HG02610 (cell line): Measurements from ENCODE around the gene RPL36.
"Not testable (repeated sequence)": the region's sequence is repeated elsewhere in the genome, so short reads cannot be mapped to it uniquely, and the experiment has no call there.

Experiments
- ATAC-seq: cut with Tn5 transposase; IDR thresholded peaks from one replicate; pipeline ENCODE4 v1.9.1; 2021; ENCODE audit warnings: mild to moderate bottlenecking, moderate library complexity; ENCODE audit not compliant: unreplicated experiment

RPL36 gene

GRCh38 chr19:5703819-5704818 lies 14.0 kb downstream of the RPL36 start:
- no peak for ATAC-seq

DNA sequence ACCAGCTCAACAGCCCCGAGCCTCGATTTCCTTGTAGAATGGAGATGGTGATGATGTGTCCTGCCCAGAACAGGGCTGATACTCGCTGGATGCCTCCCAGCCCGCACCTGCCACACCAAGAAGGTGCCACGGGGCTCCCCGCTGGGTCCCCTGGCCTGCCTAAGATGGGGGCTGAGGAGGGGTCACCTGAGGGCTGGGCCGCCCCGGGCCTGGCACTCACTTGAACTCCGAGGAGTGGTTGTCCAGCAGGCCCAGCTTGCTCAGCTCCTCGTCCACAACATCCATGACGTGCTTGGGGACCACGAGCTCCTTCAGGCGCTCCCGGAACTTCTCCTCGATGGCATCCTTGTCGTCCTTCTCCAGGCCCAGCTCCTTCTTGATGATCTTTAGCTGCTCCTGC lies 15.5 kb downstream of the RPL36 start:
- no peak for ATAC-seq

GRCh38 chr19:5706876-5707573 lies 16.9 kb downstream of the RPL36 start:
- no peak for ATAC-seq

DNA sequence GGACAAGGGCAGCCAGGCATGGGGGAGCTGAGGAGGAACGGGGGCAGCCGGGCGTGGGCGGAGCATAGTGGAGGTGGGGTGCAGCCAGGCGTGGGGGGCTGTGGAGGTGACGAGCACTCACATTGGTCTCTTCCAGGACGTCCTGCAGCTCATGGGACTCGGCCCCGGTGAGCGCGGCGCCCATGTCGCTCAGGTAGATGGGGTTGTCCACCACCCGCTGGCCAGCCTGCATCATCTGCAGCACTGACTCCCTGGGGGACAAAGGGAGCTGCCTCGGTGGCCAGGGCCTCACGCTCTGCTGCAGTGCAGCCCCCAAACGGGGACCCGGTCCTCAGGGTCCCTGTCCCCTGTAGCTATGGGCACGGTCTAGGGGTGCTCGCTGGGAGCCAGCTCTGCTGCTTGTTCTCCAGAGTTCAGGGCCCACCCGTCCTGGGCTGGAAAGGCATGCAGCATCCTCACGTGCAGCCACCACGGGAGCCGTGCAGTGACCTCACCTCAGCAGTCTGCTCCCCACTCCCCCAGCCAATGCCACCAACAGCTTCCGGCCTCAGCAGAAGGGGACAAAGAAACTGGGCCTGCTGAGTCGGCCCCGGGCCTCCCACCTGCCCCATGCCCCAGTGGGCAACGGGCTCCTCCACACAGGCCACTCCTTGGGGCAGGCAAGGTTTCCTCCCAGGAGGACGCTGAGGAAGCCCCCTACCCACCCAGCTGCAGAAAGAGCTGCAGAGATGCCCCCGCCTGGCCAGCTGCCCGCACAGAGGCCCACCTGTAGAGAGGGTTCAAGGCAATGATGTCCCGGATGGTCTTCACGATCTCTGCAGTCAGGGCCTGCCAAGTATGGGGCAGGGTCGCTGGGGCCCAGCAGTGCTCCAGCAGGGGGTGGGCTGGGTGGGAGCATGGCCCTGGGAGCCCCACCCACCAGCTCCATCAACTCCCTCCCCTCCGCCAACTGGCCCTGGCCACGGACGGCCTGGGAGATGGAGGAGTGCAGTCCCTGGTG lies 17.8 kb downstream of the RPL36 start:
- ATAC-seq: no peak

GRCh38 chr19:5711025-5711424 lies 20.9 kb downstream of the RPL36 start:
- ATAC-seq: no peak

- ATAC-seq: no peak
Observed at GRCh38 chr19:5711713-5712161, 21.6 kb downstream of the RPL36 start.

GRCh38 chr19:5713228-5713627 lies 23.1 kb downstream of the RPL36 start:
- ATAC-seq: no peak

DNA sequence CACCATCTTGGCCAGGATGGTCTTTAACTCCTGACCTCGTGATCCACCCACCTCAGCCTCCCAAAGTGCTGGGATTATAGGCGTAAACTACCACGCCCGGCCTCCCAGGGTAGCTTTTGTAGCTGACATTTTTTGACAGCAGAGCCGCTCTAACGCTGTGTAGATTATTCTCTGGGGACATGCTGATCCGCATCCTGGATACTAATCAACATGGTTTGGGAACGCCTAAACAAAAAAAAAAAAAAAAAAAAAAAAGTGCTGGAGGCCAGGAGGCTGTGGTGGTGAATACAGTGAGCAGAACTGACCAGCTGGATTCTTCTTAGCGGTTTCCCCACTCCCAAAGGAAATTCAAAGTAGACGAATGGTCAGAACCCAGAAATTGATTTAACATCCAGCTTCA lies 24.7 kb downstream of the RPL36 start:
- no peak for ATAC-seq

GRCh38 chr19:5717215-5717935 lies 27.3 kb downstream of the RPL36 start:
- ATAC-seq: no peak

DNA sequence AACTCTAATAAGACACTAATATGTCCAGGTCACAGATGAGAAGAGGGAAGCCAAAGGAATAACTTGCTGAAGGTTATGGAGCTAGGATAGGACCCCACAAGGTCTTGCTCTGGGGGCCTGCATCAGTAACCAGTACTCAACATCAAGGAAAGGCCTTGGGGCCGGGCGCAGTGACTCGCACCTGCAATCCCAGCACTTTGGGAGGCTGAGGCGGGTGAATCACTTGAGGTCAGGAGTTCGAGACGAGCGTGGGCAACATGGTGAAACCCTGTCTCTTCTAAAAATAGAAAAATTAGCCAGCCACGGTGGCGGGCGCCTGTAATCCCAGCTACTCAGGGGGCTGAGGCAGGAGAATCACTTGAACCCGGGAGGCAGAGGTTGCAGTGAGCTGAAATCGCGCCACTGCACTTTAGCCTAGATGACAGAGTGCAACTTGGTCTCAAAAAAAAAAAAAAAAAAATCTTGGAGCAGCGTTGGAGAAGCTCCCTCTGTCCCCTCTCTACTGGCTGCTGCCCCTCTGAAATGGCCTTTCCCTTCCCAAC lies 28.0 kb downstream of the RPL36 start:
- ATAC-seq: no peak

GRCh38 chr19:5718579-5719273 lies 28.6 kb downstream of the RPL36 start:
- ATAC-seq: no peak

- ATAC-seq: peak; percentile 3
Observed at GRCh38 chr19:5719274-5719960, 29.3 kb downstream of the RPL36 start.

- peak; percentile 80 for ATAC-seq
Observed at GRCh38 chr19:5719961-5720790, 30.1 kb downstream of the RPL36 start, which contains the start of the genes CATSPERD and LONP1. Gene CATSPERD (plus strand): TSS chr19:5720637. CDS start chr19:5720738, 101 bp downstream. Gene LONP1 (minus strand): TSS chr19:5720146. CDS start chr19:5720132, 14 bp downstream.

- ATAC-seq: no peak
Observed at GRCh38 chr19:5727453-5728050, 37.5 kb downstream of the RPL36 start.

DNA sequence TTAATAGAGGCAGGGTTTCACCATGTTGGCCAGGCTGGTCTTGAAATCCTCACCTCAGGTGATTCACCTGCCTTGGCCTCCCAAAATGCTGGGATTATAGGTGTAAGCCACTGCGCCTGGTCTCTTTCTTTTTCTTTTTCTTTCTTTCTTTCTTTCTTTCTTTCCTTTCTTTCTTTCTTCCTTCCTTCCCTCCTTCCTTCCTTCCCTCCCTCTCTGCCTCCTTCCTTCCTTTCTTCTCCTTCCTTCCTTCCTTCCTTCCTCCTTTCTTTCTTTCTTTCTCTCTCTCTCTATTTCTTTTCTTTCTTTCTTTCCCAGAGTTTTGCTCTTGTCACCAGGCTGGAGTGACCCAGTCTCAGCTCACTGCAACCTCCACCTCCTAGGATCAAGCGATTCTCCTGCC lies 43.1 kb downstream of the RPL36 start:
- ATAC-seq: not testable (repeated sequence)

DNA sequence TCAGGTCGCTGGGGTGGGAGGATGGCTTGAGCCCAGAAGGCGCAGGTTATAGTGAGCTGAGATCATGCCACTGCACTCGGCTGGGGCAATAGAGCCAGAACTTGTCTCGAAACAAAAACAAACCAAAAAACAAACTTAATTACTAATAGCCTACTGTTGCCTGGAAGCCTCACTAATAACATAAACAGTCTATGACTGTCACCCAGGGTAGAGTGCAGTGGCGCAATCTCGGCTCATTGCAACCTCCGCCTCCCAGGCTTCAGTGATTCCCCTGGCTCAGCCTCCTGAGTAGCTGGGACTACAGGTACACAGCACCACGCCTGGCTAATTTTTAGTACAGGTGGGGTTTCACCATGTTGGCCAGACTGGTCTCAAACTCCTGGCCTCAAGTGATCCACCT lies 48.3 kb downstream of the RPL36 start:
- ATAC-seq: no peak
